Activated naive CD4-positive, alpha-beta T cell treated with anti-CD3 and anti-CD28 coated beads, Interleukin-2, amount 10 ng/mL, durations not matched to agents 7 days and 5 days (primary cell): ENCODE results near the gene RBX1.

Source experiments
- CTCF ChIA-PET: fragments of 350-600 bp; sonication (Branson Sonifier 250); formaldehyde crosslinking; loops from one replicate; lab custom pipeline; 2021; ENCODE audit warnings: antibody characterized with exemption; lab: Charles Lee
- DNase-seq: peaks from one replicate; pipeline ENCODE4 v3.0.0-alpha.2; 2020
- H3K27ac Mint-ChIP-seq: one replicate; pipeline ENCODE4 v1.8.0; 2021; ENCODE audit warnings: mild to moderate bottlenecking, moderate library complexity, mixed read lengths
- H3K27me3 Mint-ChIP-seq: one replicate; pipeline ENCODE4 v1.8.0; 2021; ENCODE audit warnings: mild to moderate bottlenecking, mixed read lengths
- H3K36me3 Mint-ChIP-seq: one replicate; pipeline ENCODE4 v1.8.0; 2021; ENCODE audit warnings: mixed read lengths
- H3K4me1 Mint-ChIP-seq: one replicate; pipeline ENCODE4 v1.8.0; 2021; ENCODE audit warnings: mixed read lengths
- H3K4me3 Mint-ChIP-seq: one replicate; pipeline ENCODE4 v1.8.0; 2021; ENCODE audit warnings: mild to moderate bottlenecking, moderate library complexity, mixed read lengths
- H3K9me3 Mint-ChIP-seq: one replicate; pipeline ENCODE4 v1.8.0; 2021; ENCODE audit warnings: mixed read lengths

Gene RBX1

GRCh38 chr22:40954113-40954512 is 2.9 kb downstream of the RBX1 start:
- peaks cover 33% of the 10 kb centered on the region for H3K36me3 Mint-ChIP-seq
- peaks cover 37% of the 10 kb centered on the region for H3K4me1 Mint-ChIP-seq

GRCh38 chr22:40955571-40955970 is 4.4 kb downstream of the RBX1 start:
- CTCF ChIA-PET = no interaction called here
- Mint-ChIP-seq H3K9me3 (no peaks in the 10 kb centered on the region), H3K4me3 (no peak overlapping the region)

More at GRCh38 chr22:40954113-40954512, 2.9 kb downstream of the RBX1 start:
- CTCF ChIA-PET = no interaction called here
- no peaks in the 10 kb centered on the region for H3K9me3 Mint-ChIP-seq
- DNase-seq = no peak
- H3K27me3 Mint-ChIP-seq = peaks cover 6% of the 10 kb centered on the region
- no peak overlapping the region for H3K27ac Mint-ChIP-seq
- H3K4me3 Mint-ChIP-seq = no peak overlapping the region

GRCh38 chr22:40957601-40958000 is 6.4 kb downstream of the RBX1 start:
- H3K4me1 Mint-ChIP-seq = peaks cover 26% of the 10 kb centered on the region
- peaks cover 39% of the 10 kb centered on the region for H3K36me3 Mint-ChIP-seq
- no peaks in the 10 kb centered on the region for H3K27me3 Mint-ChIP-seq
- no peak for DNase-seq
- H3K4me3 Mint-ChIP-seq = no peak overlapping the region
- no peaks in the 10 kb centered on the region for H3K9me3 Mint-ChIP-seq
- CTCF ChIA-PET = no interaction called here
- no peak overlapping the region for H3K27ac Mint-ChIP-seq

More at GRCh38 chr22:40955571-40955970, 4.4 kb downstream of the RBX1 start:
- Mint-ChIP-seq H3K27ac (no peak overlapping the region), H3K27me3 (peaks cover 6% of the 10 kb centered on the region), H3K4me1 (peaks cover 33% of the 10 kb centered on the region), H3K36me3 (peaks cover 44% of the 10 kb centered on the region)
- DNase-seq = no peak

- CTCF ChIA-PET = no interaction called here
- peaks cover 20% of the 10 kb centered on the region for H3K4me1 Mint-ChIP-seq
- no peaks in the 10 kb centered on the region for H3K9me3 Mint-ChIP-seq
- no peaks in the 10 kb centered on the region for H3K27me3 Mint-ChIP-seq
- H3K27ac Mint-ChIP-seq = no peak overlapping the region
- H3K4me3 Mint-ChIP-seq = no peak overlapping the region
- no peak for DNase-seq
- peaks cover 38% of the 10 kb centered on the region for H3K36me3 Mint-ChIP-seq
Measured at GRCh38 chr22:40958299-40958698, 7.1 kb downstream of the RBX1 start.

GRCh38 chr22:40960145-40960544 is 9.0 kb downstream of the RBX1 start:
- DNase-seq = no peak
- no peak overlapping the region for H3K27ac Mint-ChIP-seq
- CTCF ChIA-PET = no interaction called here
- H3K27me3 Mint-ChIP-seq = no peaks in the 10 kb centered on the region
- H3K36me3 Mint-ChIP-seq = peaks cover 36% of the 10 kb centered on the region
- no peak overlapping the region for H3K4me3 Mint-ChIP-seq
- H3K4me1 Mint-ChIP-seq = peaks cover 7% of the 10 kb centered on the region
- H3K9me3 Mint-ChIP-seq = no peaks in the 10 kb centered on the region

GRCh38 chr22:40965936-40966725 is 15.0 kb downstream of the RBX1 start:
- Mint-ChIP-seq H3K36me3 (peaks cover 37% of the 10 kb centered on the region), H3K4me3 (no peak overlapping the region), H3K4me1 (peaks cover 7% of the 10 kb centered on the region), H3K27me3 (no peaks in the 10 kb centered on the region), H3K27ac (peak overlapping the region; percentile 7), H3K9me3 (no peaks in the 10 kb centered on the region)
- no peak for DNase-seq
- CTCF ChIA-PET = interaction anchor here (0.8 to 1.2 kb wide), 2 partner anchors 43 to 150 kb away, joined by 3 read pairs; no protein-coding TSS in a partner anchor

- no peak overlapping the region for H3K27ac Mint-ChIP-seq
- no peaks in the 10 kb centered on the region for H3K9me3 Mint-ChIP-seq
- DNase-seq = no peak
- no peak overlapping the region for H3K4me3 Mint-ChIP-seq
- peaks cover 38% of the 10 kb centered on the region for H3K36me3 Mint-ChIP-seq
- CTCF ChIA-PET = interaction anchor here (0.8 to 1.2 kb wide), 2 partner anchors 44 to 150 kb away, joined by 3 read pairs; no protein-coding TSS in a partner anchor
- no peaks in the 10 kb centered on the region for H3K27me3 Mint-ChIP-seq
- H3K4me1 Mint-ChIP-seq = peaks cover 7% of the 10 kb centered on the region
Measured at GRCh38 chr22:40966726-40967085, 15.5 kb downstream of the RBX1 start.

GRCh38 chr22:40967111-40967760 is 16.1 kb downstream of the RBX1 start:
- H3K27me3 Mint-ChIP-seq = no peaks in the 10 kb centered on the region
- no peak overlapping the region for H3K27ac Mint-ChIP-seq
- H3K4me3 Mint-ChIP-seq = no peak overlapping the region
- no peaks in the 10 kb centered on the region for H3K9me3 Mint-ChIP-seq
- CTCF ChIA-PET = interaction anchor here (0.8 kb wide), 1 partner anchor 44 kb away, joined by 3 read pairs; no protein-coding TSS in a partner anchor
- no peak for DNase-seq
- peaks cover 42% of the 10 kb centered on the region for H3K36me3 Mint-ChIP-seq
- H3K4me1 Mint-ChIP-seq = peaks cover 7% of the 10 kb centered on the region

GRCh38 chr22:40972587-40972986 is 21.4 kb downstream of the RBX1 start:
- no peak overlapping the region for H3K27ac Mint-ChIP-seq
- CTCF ChIA-PET = no interaction called here
- H3K36me3 Mint-ChIP-seq = peaks cover 20% of the 10 kb centered on the region

GRCh38 chr22:40973144-40973543 is 22.0 kb downstream of the RBX1 start:
- Mint-ChIP-seq H3K27me3 (no peaks in the 10 kb centered on the region), H3K27ac (no peak overlapping the region), H3K9me3 (no peaks in the 10 kb centered on the region), H3K4me1 (no peaks in the 10 kb centered on the region), H3K36me3 (peaks cover 18% of the 10 kb centered on the region), H3K4me3 (no peak overlapping the region)
- CTCF ChIA-PET = no interaction called here
- no peak for DNase-seq

More at GRCh38 chr22:40972587-40972986, 21.4 kb downstream of the RBX1 start:
- H3K4me1 Mint-ChIP-seq = no peaks in the 10 kb centered on the region
- H3K27me3 Mint-ChIP-seq = no peaks in the 10 kb centered on the region
- H3K9me3 Mint-ChIP-seq = no peaks in the 10 kb centered on the region
- no peak overlapping the region for H3K4me3 Mint-ChIP-seq
- no peak for DNase-seq

GRCh38 chr22:40975366-40975765 is 24.2 kb downstream of the RBX1 start:
- CTCF ChIA-PET = no interaction called here
- peaks cover 16% of the 10 kb centered on the region for H3K36me3 Mint-ChIP-seq
- no peak for DNase-seq
- H3K4me3 Mint-ChIP-seq = no peak overlapping the region
- no peaks in the 10 kb centered on the region for H3K4me1 Mint-ChIP-seq
- H3K9me3 Mint-ChIP-seq = no peaks in the 10 kb centered on the region
- H3K27me3 Mint-ChIP-seq = no peaks in the 10 kb centered on the region
- no peak overlapping the region for H3K27ac Mint-ChIP-seq

- no peaks in the 10 kb centered on the region for H3K27me3 Mint-ChIP-seq
- CTCF ChIA-PET = interaction anchor here (0.7 to 0.9 kb wide), 2 partner anchors 55 to 722 kb away, joined by 3 to 4 read pairs; no protein-coding TSS in a partner anchor
Measured at GRCh38 chr22:40976866-40977700, 25.9 kb downstream of the RBX1 start.

GRCh38 chr22:40979198-40979597 is 28.0 kb downstream of the RBX1 start:
- no peaks in the 10 kb centered on the region for H3K27me3 Mint-ChIP-seq
- H3K36me3 Mint-ChIP-seq = no peaks in the 10 kb centered on the region

More at GRCh38 chr22:40976866-40977700, 25.9 kb downstream of the RBX1 start:
- no peak for DNase-seq
- Mint-ChIP-seq H3K36me3 (peaks cover 10% of the 10 kb centered on the region), H3K9me3 (no peaks in the 10 kb centered on the region), H3K27ac (no peak overlapping the region), H3K4me3 (no peak overlapping the region), H3K4me1 (no peaks in the 10 kb centered on the region)

GRCh38 chr22:40979871-40980270 is 28.7 kb downstream of the RBX1 start:
- Mint-ChIP-seq H3K4me1 (no peaks in the 10 kb centered on the region), H3K9me3 (no peaks in the 10 kb centered on the region), H3K36me3 (no peaks in the 10 kb centered on the region), H3K27ac (no peak overlapping the region), H3K27me3 (no peaks in the 10 kb centered on the region), H3K4me3 (no peak overlapping the region)
- CTCF ChIA-PET = interaction anchor here (0.5 to 1.2 kb wide), 2 partner anchors 57 to 216 kb away, joined by 3 read pairs; no protein-coding TSS in a partner anchor
- DNase-seq = no peak

More at GRCh38 chr22:40979198-40979597, 28.0 kb downstream of the RBX1 start:
- H3K4me3 Mint-ChIP-seq = no peak overlapping the region
- H3K9me3 Mint-ChIP-seq = no peaks in the 10 kb centered on the region
- H3K27ac Mint-ChIP-seq = no peak overlapping the region
- no peak for DNase-seq
- H3K4me1 Mint-ChIP-seq = no peaks in the 10 kb centered on the region
- CTCF ChIA-PET = interaction anchor here (1.2 kb wide), 1 partner anchor 56 kb away, joined by 3 read pairs; no protein-coding TSS in a partner anchor
